HEK293 (cell line): Measurements from ENCODE around the gene GAMT.

Experiments
- CTCF ChIA-PET: fragments of 350-600 bp; formaldehyde crosslinking; extraction: SDS; loops from one replicate; lab custom pipeline; 2021; ENCODE audit warnings: antibody characterized with exemption; lab: Yijun Ruan, JAX
- POLR2A ChIA-PET: fragments of 300-600 bp; formaldehyde crosslinking; extraction: SDS; loops from one replicate; lab custom pipeline; 2020; ENCODE audit warnings: antibody characterized with exemption, inconsistent platforms; lab: Yijun Ruan, JAX
- H3K27ac ChIP-seq: fragments of 200-500 bp; sonication (Bioruptor generic); 2 replicates; pipeline ENCODE4 v1.5.1; 2014; ENCODE audit warnings: low read depth, low read length, control low read depth, inconsistent platforms; ENCODE audit errors: extremely low read depth
- H3K36me3 ChIP-seq, 2 experiments: fragments of 200-500 bp in 1 of 2; sonication (Bioruptor generic) in 1 of 2; 1 replicate in 1 of 2; 2 replicates in 1 of 2; pipeline ENCODE4 v1.5.1; 2014 to 2017; ENCODE audit warnings: inconsistent platforms in 2 of 2, low read length in 2 of 2; ENCODE audit not compliant: control insufficient read depth in 2 of 2, insufficient read depth in 1 of 2
- H3K4me1 ChIP-seq: fragments of 200-500 bp; sonication (Bioruptor generic); 2 replicates; pipeline ENCODE4 v1.5.1; 2014; ENCODE audit warnings: mild to moderate bottlenecking, low read length, inconsistent platforms; ENCODE audit not compliant: control insufficient read depth, insufficient read depth
- H3K4me3 ChIP-seq: 2 replicates; pipeline ENCODE4 v1.5.1; 2011; ENCODE audit warnings: low read depth, mild to moderate bottlenecking, control low read depth, low read length, moderate library complexity
- H3K9me3 ChIP-seq: fragments of 200-500 bp; sonication (Bioruptor generic); 2 replicates; pipeline ENCODE4 v1.5.1; 2014; ENCODE audit warnings: low read depth, low read length, inconsistent platforms; ENCODE audit not compliant: control insufficient read depth, insufficient read depth
- ELK4 ChIP-seq: IDR thresholded peaks from 2 replicates; pipeline ENCODE4 v1.6.1; 2011; ENCODE audit warnings: mild to moderate bottlenecking, low read depth, low read length, borderline replicate concordance
- GLI4 ChIP-seq: fragments of 450-650 bp; formaldehyde crosslinking; IDR thresholded peaks from 2 replicates; pipeline ENCODE4 v1.5.1; 2016; ENCODE audit warnings: missing biosample characterization, missing genetic modification characterization
- HOXD13 ChIP-seq: sonication (generic); formaldehyde crosslinking; IDR thresholded peaks from 2 replicates; pipeline ENCODE4 v1.8.0; 2022; ENCODE audit warnings: missing genetic modification reagents, borderline replicate concordance
- KLF10 ChIP-seq: fragments of 450-650 bp; IDR thresholded peaks from 2 replicates; pipeline ENCODE4 v1.5.1; 2018; ENCODE audit warnings: missing biosample characterization, mild to moderate bottlenecking, missing genetic modification characterization
- OSR2 ChIP-seq: fragments of 450-650 bp; formaldehyde crosslinking; IDR thresholded peaks from 2 replicates; pipeline ENCODE4 v1.5.1; 2016; ENCODE audit warnings: missing biosample characterization, missing genetic modification characterization
- PATZ1 ChIP-seq: fragments of 450-650 bp; formaldehyde crosslinking; IDR thresholded peaks from 2 replicates; pipeline ENCODE4 v1.5.1; 2016; ENCODE audit warnings: missing biosample characterization, missing genetic modification characterization
- PRDM1 ChIP-seq: fragments of 450-650 bp; formaldehyde crosslinking; IDR thresholded peaks from 2 replicates; pipeline ENCODE4; 2016; ENCODE audit warnings: missing biosample characterization, missing genetic modification characterization
- ZBTB44 ChIP-seq: fragments of 450-650 bp; IDR thresholded peaks from 2 replicates; pipeline ENCODE4 v1.5.1; 2018; ENCODE audit warnings: missing biosample characterization, mild to moderate bottlenecking, missing genetic modification characterization
- ZBTB6 ChIP-seq: fragments of 450-650 bp; formaldehyde crosslinking; IDR thresholded peaks from 2 replicates; pipeline ENCODE4 v1.5.1; 2017; ENCODE audit warnings: missing biosample characterization, missing genetic modification characterization
- ZNF169 ChIP-seq: fragments of 450-650 bp; formaldehyde crosslinking; IDR thresholded peaks from 2 replicates; pipeline ENCODE4 v1.5.1; 2016; ENCODE audit warnings: missing biosample characterization, missing genetic modification characterization
- ZNF223 ChIP-seq: fragments of 450-650 bp; formaldehyde crosslinking; IDR thresholded peaks from 2 replicates; pipeline ENCODE4 v1.5.1; 2016; ENCODE audit warnings: missing biosample characterization, missing genetic modification characterization
- ZNF398 ChIP-seq: fragments of 450-650 bp; formaldehyde crosslinking; IDR thresholded peaks from 2 replicates; pipeline ENCODE4 v1.5.1; 2017; ENCODE audit warnings: missing biosample characterization, missing genetic modification characterization
- ZNF426 ChIP-seq: fragments of 450-650 bp; formaldehyde crosslinking; IDR thresholded peaks from 2 replicates; pipeline ENCODE4 v1.5.1; 2017; ENCODE audit warnings: missing biosample characterization, missing genetic modification characterization, mild to moderate bottlenecking, inconsistent platforms, moderate library complexity
- ZNF473 ChIP-seq: fragments of 450-650 bp; formaldehyde crosslinking; IDR thresholded peaks from 2 replicates; pipeline ENCODE4 v1.5.1; 2017; ENCODE audit warnings: missing biosample characterization, missing genetic modification characterization
- ZNF530 ChIP-seq: fragments of 450-650 bp; formaldehyde crosslinking; IDR thresholded peaks from 2 replicates; pipeline ENCODE4 v1.5.1; 2016; ENCODE audit warnings: low read depth, missing biosample characterization, missing genetic modification characterization
- ZNF558 ChIP-seq: fragments of 450-650 bp; formaldehyde crosslinking; IDR thresholded peaks from 2 replicates; pipeline ENCODE4 v1.5.1; 2016; ENCODE audit warnings: missing biosample characterization, missing genetic modification characterization
- ZNF624 ChIP-seq: fragments of 450-650 bp; formaldehyde crosslinking; IDR thresholded peaks from 2 replicates; pipeline ENCODE4 v1.5.1; 2017; ENCODE audit warnings: missing biosample characterization, missing genetic modification characterization
- ZNF692 ChIP-seq: fragments of 450-650 bp; formaldehyde crosslinking; IDR thresholded peaks from 2 replicates; pipeline ENCODE4 v1.5.1; 2016; ENCODE audit warnings: missing biosample characterization, missing genetic modification characterization
- ZNF776 ChIP-seq: fragments of 450-650 bp; formaldehyde crosslinking; IDR thresholded peaks from 2 replicates; pipeline ENCODE4 v1.5.0; 2017; ENCODE audit warnings: missing biosample characterization, missing genetic modification characterization, borderline replicate concordance

The GAMT gene

GRCh38 chr19:1376415-1376805, 24.9 kb downstream of the GAMT start (continued):
- TF ChIP-seq PATZ1 (tag by site-specific recombination) (no peak), ZNF558 (tag by site-specific recombination) (no peak), ZNF530 (no peak), ZBTB44 (tag by site-specific recombination) (no peak)
- TF ChIP-seq, all 188 proteins: peak for 0

- Histone ChIP-seq H3K4me1 (no peaks in the 10 kb centered on the region), H3K9me3 (no peaks in the 10 kb centered on the region), H3K4me3 (no peak overlapping the region), H3K36me3 (peaks cover 10 to 61% of the 10 kb centered on the region in 2 experiments), H3K27ac (no peak overlapping the region)
- no peak for TF ChIP-seq ZNF169 (tag by site-specific recombination)
- no peak for TF ChIP-seq ZNF624 (tag by site-specific recombination)
- TF ChIP-seq ZNF692 (tag by site-specific recombination), result no peak
- no peak for TF ChIP-seq PRDM1
- no peak for TF ChIP-seq KLF10 (tag by site-specific recombination)
- TF ChIP-seq ELK4, result no peak
- no peak for TF ChIP-seq ZNF426 (tag by site-specific recombination)
- no peak for TF ChIP-seq ZNF473 (tag by site-specific recombination)
- TF ChIP-seq GLI4 (tag by site-specific recombination), result no peak
- no peak for TF ChIP-seq ZNF398 (tag by site-specific recombination)
- TF ChIP-seq OSR2 (tag by site-specific recombination), result no peak
- no peak for TF ChIP-seq ZBTB6 (tag by site-specific recombination)
- no peak for TF ChIP-seq HOXD13 (CRISPR knock-in tag)
- TF ChIP-seq ZNF776 (tag by site-specific recombination), result no peak
- no peak for TF ChIP-seq ZNF223 (tag by site-specific recombination)
- POLR2A ChIA-PET, result no interaction called here
- CTCF ChIA-PET, result interaction anchor here (0.7 kb wide), 1 partner anchor 130 kb away, joined by 4 read pairs; no protein-coding TSS in a partner anchor
Measured at GRCh38 chr19:1374250-1374577, 27.1 kb downstream of the GAMT start.
